GM18507 (cell line): ENCODE measurements around the gene GABBR2.

Experiments used
- DNase-seq: peaks from one replicate; pipeline ENCODE4 v3.0.0; 2011; ENCODE audit warnings: low read depth; ENCODE audit not compliant: insufficient read length; ENCODE audit errors: extremely low spot score
- FAIRE-seq: peaks from 2 replicates; lab custom pipeline; 2011; peaks lifted over from hg19 to GRCh38; lab: Jason Lieb, UNC

The GABBR2 gene

DNA sequence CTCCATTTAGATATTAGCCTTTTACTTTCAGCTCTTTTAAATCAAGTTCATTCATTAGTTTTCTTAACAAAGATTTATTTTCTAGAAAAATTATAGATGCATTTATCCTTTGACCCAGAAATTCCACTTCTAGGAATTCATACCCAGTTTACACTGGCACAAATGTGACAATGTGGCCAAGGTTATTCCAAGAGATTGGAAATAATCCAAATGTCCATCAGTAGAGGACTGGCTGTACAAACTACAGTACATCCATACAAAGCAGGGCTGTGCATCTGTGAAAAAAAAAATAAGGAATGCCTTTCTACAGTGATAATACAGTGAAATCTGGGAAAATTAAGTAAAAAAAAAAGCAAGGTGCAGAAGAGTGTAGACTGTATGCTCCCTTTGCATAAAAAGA lies 149.2 kb downstream of the GABBR2 start:
- FAIRE-seq: no peak
- DNase-seq: no peak

DNA sequence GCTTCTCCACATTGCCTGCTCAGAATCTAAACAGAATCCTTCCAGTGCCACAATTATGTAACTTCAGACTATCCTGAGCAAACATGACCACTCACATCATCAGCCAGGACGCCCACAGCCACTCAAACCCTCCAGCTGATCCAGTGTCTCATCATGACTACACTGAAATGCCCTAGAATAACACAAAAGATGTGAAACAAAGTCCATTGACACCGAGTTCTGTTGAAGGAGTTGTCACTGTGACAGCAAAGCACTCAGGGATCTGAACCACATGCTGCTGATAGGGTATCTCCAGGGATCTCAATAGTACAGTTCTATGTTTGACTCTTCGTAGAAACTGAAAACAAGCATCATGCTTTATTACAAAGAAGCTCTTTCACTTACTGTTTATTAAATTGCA lies 150.2 kb downstream of the GABBR2 start:
- DNase-seq (no peak), FAIRE-seq (no peak)

DNA sequence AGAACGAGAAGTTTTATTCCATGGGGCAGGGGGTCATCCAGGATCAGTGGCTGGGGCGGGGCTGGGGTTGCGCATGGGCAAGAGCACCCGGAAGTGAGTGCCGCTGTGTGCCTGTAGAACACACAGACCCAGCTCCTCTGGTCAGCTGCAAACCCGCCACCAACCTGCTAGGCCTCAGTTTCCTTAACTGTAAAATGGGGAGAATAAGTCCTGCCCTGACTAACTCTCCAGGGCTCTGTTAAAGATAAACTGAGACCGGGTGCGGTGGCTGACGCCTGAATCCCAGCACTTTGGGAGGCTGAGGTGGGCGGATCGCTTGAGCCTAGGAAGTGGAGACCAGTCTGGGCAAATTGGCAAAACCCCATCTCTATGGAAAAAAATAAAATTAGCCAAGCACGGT lies 152.2 kb downstream of the GABBR2 start:
- FAIRE-seq (no peak), DNase-seq (no peak)

DNA sequence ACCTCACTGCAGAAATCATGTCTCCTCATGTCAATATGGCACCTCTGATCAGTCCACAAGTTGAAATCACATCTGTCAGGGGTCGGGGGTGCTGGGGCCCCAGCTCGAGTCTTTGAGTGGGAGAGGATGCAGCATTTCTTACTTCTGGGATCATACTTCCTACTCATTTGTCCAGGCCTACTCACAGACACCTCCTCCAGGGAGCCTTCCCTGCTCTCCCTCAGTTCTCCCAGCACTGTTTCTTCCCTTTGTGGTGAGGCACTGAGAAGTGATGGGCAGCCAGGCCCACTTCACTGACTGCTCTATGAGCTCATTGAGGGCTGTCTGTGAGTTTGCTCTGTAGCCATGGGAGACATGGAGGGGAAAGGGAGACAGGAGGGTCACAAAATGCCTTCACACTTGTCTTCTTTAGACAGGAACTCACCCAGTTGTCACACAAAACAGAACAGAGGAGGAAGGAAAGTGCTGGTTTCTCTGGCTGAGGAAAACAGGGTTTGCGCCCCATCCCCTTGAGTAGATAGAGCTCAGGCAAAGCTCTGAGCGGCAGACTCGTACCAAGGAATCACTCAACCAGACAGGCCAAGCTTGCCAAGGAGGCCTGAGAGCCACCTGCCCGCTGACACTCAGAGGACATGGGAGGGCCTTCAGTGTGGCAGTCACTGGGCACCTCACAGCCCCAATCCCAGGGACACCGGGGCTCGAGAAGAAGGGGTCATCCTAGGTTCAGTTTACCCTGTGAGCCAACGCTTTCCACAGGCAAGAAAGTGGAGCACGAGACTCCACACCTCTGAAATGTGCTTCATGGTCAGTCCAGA lies 152.9 kb downstream of the GABBR2 start:
- FAIRE-seq: no peak
- DNase-seq: no peak

DNA sequence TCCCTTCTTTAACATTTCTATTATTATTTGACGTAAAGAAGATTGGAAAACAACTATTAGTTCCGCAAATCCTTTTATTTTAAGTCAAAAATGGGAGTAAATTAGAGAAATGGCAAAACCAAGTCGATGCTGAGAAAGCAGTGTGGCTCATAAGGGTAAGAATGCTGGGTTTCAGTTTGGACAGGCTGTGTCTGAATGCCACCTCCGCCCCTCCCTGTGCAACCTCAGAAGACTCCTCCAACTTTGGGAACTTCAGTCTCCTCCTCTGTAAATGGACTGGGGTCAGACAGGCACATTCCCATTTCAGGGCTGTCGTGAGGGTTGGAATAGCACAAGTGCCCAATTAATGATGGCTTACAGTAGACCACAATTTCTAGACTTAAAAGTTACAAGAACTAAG lies 154.0 kb downstream of the GABBR2 start:
- no peak for FAIRE-seq
- no peak for DNase-seq

DNA sequence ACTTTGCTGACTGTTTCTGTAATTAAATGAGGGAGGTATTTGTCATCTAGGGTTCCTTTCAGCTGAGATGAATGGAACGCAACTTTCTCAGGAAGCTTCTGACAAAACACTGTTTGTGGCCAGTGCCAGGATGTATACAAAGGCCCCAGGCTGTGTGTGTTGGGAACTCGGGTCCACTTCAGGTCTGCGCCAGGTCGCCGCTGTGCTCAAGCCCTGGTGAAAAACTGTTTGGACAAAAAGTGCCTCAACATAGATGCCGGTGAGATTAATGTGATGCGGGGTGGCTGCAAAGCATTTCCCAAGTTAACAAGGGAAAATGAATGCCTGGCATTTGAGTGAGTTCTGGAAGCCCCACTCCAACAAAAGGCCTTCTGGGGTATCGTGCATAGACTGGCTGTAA lies 156.4 kb downstream of the GABBR2 start:
- FAIRE-seq: no peak
- DNase-seq: no peak

DNA sequence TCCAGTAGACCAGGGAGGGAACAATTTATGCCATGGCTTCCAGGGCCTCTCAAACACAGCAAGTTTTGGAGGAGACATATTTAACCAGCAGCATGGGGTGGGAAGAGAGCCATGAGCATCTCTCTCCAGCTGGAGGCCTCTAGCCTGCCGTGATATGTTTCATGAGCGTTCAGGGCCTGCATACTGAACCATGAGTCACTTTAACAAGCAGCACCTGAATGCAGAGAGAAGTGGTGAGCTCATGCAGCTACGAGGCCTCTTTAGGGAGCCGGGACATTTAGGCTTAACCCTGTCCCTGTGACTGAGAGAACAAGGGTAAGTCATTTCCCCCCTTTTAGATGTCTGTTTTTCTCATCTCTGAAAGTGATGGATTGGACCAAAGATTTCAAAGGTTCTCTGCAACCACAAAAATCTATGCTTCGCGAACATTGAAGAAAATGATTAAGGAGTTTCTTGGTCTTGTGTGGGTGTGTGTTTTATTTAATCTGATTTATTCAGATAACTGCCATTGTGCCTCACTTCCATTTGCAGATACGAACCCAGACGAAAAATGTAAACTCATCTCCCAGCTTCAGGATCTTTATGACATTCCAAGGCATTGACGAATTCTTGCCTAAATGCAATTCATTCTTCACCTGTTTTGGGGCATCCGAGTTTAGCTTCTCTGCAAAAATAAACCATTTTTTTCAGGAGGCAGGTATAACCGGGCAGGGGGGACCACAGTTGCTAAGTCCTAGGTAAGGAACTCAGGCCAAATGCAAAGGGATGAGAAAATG lies 157.0 kb downstream of the GABBR2 start:
- FAIRE-seq: no peak
- no peak for DNase-seq

DNA sequence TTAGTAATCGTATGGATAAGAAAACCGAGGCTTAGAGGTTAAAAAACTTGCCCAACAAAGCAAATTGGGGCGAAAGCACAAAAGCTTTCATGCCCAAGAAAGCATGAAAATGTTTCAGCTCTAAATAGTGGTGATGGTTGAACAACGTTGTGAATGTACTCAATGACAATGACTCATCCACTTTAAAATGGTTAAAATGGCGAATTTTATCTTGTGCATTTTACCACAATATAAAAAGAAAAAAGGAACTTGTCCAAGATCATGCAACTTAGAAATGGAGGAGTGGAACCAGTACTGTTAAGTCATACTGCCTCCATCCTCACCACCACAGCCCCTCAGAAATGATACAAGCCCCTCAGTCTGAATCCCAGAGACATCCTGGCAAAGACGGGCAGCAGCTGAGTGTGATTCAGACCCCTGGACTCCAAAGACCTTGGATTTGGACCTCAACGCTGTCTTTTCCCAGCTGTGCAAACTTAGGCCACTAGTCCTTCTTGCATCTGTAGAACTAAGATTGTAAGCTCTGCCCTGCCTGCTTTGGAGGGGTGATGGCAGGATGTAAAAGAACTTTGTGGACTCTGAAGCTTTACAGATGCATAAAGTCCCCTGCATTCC lies 158.4 kb downstream of the GABBR2 start:
- no peak for FAIRE-seq

DNA sequence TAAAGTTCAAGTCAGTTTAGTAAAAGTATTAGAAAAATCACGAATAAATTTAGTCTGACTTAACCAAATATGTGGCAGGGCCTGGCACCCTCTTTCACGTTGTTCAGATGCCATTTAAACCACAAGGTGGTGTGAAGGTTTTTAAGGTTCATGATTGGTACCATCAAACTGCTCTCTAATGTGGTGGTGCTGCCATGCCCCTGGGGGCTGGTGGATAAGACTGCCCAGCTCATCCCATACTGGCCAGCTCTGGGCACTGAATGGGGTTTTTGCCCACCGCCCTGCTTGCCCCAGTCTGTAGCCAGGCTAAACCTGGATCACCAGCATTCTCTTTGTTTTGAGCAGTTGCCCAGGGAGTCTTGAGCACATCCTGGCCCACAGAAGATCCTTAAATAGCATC lies 159.3 kb downstream of the GABBR2 start:
- no peak for DNase-seq
- FAIRE-seq: no peak

More for the DNA sequence above, 158.4 kb downstream of the GABBR2 start:
- no peak for DNase-seq

DNA sequence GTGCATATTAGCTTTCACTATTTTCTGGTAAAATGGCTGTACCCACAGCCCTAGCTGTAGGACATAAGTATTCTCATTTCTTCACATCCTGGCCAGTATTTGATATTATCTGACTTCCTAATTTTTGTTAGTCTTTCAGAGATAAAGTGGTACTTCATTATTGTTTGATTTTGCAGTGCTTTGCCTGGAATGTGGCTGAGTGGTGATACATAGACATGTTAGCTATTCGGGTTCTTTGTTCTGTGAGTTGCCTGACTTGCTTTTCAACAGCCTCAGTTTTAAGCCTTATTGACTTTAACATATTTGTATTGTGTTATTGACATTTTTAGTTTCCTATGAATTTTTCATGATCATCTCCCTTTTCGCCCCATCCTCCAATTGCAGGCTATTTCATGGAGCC lies 161.1 kb downstream of the GABBR2 start:
- DNase-seq (no peak), FAIRE-seq (no peak)

DNA sequence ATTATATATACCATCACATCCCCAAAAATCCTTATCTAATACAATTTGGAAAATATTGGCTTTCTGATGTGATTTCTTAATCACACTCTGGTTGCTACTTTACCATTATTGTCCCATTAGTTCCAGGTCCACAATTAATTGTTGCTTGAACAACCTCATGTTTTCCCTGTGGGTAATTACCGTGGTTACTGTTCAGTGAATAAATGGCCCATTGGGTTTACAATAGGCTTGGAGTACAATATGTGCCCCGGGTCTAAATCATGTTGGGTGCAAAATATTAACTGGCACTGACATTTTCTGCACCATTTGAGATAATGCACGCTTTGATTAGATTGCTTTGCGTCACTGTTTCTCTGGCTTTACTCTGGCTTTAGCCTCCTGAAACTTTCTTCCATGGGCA lies 163.7 kb downstream of the GABBR2 start:
- FAIRE-seq: no peak
- DNase-seq: no peak

DNA sequence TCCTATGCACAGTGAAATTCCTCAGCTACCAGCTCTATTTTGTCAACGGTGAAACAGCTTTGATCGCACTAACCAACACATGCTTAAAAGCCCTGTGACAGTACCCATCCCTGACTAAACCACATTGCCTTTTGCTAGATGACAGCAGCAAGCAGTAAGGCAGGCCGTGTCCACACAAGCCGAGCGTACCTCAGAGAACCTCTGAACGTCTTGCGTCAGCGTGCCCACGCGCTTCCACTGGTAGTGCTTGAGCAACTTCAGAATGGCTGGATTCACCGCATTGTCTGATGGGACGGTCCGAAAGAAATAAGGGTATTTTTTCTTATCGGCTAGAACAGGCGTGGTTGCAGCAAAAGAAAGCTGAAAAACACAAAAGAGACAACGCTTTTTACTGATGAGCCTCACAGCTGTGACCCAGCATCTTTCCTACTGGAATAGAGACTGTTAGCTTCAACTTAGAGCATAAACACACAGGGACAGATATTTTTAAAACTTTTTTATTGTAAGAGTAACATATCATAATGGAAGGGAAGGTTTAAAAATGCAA lies 167.0 kb downstream of the GABBR2 start:
- DNase-seq: no peak
- no peak for FAIRE-seq

DNA sequence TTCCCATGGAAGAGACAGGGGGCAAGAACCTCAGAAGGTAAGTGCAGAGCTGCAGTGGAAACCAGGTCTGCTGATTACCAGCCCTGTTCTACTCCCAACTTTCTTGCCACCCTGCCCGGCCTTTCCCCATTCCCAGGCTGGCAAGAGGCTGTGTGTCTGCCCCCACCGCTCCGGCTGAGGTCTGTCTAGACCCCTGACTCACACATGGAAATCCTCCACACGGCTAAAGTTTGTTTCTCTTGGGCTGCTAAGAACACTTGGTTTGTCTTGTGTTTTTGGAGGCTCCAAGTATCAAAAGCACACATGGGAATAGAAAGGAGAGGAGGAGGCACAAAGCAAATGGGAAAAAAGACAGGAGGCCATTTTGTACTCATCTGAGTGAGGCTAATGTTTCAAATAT lies 168.3 kb downstream of the GABBR2 start:
- FAIRE-seq (no peak), DNase-seq (no peak)

DNA sequence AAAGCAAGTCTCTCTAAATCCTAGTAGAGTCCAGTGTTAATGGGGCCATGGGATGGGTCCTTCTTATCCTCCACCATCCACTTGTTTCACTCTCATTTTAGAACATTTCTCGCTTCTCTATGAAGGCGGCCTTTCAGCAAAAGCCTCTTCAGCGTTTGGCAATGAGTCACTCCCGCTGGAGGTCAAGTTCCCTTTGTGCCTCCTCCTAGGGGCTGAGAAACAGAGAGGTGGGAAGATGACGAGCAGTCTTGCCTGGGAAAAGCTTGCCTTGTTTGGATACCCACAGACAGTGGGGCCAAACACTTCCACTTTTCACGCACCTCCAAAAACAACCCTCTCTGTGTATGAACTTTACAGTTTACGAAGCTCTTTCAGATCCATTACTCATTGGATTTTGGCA lies 168.8 kb downstream of the GABBR2 start:
- DNase-seq: no peak
- no peak for FAIRE-seq

DNA sequence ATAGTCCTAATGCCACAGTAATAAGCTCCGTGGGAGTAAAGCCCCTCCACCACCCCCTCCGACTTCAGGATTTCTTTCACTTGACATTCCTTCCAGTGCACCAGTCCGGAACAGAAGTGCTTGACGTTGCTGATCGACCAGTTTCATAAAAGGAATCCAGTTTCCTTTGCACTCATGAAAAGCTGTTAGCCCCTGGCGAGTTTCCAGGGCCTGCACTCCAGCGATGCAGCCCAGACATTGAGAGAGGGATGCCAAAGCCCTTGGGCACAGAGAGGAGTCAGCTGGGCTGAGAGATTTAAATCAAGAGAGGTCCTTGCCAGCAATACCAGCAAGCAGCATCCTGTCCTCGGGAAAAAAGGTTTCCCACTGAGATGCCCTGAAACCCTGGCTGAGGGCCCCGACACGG lies 170.1 kb downstream of the GABBR2 start:
- no peak for DNase-seq
- no peak for FAIRE-seq

DNA sequence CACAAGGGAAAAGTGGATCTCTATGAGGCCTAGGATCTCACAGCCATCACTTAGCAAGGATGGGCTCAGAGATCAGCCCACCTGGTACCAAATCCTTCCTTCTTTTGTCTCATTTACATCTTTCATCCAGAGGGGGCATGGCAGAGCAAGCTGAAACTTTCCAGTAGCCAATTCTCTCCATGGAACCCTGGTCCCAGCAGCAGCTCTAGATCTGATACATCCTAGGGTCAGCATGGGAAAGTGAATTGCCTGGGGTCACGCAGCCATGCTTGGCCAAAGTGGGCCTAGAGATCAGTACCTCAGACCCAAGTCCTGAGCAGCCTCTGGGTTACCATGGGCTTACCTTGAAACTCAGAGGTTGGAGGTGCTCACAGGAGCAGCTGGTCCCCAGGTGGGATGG lies 170.5 kb downstream of the GABBR2 start:
- DNase-seq (no peak), FAIRE-seq (no peak)

DNA sequence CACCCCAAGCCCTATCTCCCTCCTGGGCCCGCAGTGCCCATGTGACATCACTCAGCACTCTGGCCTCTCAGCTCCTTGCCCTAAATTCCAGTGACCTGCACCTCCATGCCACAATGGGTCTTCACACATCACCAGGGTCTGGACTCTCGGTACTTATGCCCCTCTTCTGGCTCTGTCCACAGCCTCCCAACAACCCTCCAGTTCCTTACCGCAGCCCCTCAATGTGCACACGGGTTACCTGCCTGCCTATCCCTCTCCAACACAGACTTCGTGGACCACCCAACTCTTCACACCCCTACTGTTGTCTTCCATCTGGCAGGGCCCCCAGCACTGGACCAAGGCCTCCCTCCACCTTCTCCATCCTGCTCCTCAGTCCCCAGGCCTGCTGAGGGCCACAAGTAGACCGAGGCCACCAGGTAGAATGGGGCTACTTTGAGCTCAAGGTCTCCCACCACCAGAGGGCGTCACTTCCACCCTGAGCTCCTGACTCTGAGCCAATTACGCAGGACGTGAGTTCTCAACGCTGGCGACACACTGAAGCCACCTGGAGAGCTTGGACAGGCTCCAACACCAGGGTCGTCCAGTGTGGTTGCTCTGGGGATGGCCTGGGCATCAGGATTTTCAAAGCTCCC lies 172.1 kb downstream of the GABBR2 start:
- peak; percentile 57 for FAIRE-seq
- peak; percentile 11 for DNase-seq

DNA sequence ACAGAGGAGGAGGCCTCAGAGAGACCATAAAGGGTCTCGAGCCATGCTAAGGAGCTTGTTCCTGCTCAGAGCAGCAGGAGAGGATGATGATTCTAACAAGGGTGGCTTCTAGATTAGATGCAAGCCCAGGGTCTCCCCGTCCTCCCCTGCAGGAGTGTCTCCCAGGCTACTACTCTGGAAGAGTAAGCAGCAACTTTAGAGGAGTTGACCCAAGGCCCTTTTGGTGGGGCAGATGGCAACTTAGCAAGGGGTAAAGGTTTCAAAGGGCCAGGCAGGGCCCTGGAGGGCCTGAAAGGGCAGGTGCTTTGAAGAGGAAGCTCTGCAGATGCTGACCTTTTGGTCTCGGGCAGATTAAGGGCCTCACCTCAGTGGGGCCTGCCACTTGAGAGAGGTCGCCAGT lies 174.9 kb downstream of the GABBR2 start:
- DNase-seq (no peak), FAIRE-seq (no peak)

DNA sequence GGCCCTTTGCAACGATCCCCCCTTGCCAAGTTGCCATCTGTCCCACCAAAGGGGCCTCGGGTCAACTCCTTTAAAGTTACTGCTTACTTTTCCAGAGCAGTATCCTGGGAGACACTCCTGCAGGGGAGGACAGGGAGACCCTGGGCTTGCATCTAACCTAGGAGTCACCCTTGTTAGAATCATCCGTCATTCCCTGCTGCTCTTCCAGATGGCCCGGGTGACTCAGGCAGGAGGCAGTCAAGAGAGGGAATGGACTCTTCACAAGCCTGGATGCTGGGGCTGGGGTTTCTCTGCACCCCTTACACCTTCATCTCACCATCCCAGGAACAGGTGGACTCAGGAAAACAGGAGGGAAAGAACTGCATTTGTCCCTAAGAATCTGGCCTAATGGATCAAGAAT lies 175.6 kb downstream of the GABBR2 start:
- FAIRE-seq: no peak
- no peak for DNase-seq

DNA sequence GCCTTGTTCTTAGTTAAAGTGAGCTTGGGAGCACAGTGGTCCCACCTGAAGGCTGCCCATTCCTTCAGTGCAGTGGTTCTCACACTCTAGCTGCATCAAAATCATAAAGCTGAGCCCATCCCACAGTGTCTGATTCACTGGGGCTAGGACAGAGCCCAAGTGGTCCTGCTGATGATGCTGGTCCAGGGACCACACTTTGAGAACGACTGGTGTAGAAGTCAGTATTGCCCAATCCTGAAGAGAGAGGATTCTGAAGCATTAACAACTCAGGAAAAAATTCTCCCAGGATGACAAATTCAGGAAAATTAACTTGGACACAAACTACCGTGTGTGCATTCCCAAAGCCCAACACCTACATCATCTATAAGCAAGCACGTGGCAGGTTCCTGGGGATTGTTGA lies 176.2 kb downstream of the GABBR2 start:
- DNase-seq (no peak), FAIRE-seq (no peak)
